KBM-7 (cell line): Measurements from ENCODE around the gene RB1.

Experiments used
- DNase-seq: peaks from one replicate; pipeline ENCODE4 v3.0.0-alpha.2; 2015
- in situ Hi-C: fragments of 300-500 bp; cut with MboI; formaldehyde crosslinking; loops from 2 replicates; pipeline ENCODE4 v1.14.3; 2020; ENCODE audit warnings: low sequenced_read_pairs, low pct_unique_long_range_greater_than_20kb, mixed read lengths

RB1 gene

DNA sequence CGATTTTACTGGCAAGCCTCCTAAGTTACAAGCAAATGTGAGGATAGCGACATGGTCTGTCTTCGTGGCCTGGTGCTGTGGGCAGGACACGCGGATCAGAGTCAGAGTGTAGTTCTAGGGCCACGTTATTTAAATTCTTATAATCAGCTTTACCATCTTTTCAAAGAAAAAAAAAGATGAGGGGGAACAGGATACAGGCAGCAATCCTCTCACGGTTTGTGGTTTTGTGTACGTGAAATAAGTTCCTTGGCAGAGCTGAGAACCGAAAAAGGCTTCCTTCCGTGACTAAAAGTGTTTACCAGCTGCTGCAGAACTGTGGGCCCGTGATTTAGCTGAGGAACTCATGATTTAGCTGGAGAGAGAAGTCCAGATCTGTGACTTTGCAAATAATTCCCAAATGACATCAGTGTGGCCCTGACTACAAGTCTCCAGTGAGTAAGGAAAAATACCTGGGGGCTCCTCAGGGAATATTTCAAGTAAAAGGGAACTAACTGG, 202.1 kb downstream of the RB1 start:
- in situ Hi-C loops: no loop called here
- DNase-seq: peak; percentile 98

DNA sequence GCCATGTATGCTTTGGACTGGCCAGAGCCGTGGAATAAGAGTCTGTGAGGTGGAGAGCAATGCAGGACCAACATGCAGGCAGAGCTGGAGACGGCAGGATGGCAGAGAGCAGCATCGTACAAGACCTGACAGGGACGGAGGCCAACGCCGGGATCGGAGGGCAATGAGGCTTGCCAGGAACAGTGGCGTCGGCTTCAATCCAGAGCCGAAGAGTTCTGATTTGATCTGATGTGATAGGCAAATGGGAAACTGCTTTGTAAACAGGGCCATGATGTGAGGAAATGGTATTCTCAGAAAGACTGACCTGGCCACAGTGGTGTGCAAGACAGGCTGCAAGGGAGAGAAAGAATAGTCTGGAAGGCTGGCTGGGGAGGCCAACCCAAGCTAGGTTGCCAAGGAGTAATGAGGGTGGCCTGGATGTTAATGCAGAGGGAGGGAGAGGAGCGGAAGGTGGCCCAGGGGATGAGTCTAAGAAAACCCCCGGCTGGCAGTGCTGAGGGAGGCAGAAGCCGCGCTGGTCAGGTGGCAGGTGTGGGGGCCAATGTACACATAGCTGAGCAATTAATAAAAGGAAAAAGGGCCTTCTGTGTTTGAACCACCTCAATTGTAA, 202.6 kb downstream of the RB1 start:
- DNase-seq: no peak
- in situ Hi-C loops: no loop called here

DNA sequence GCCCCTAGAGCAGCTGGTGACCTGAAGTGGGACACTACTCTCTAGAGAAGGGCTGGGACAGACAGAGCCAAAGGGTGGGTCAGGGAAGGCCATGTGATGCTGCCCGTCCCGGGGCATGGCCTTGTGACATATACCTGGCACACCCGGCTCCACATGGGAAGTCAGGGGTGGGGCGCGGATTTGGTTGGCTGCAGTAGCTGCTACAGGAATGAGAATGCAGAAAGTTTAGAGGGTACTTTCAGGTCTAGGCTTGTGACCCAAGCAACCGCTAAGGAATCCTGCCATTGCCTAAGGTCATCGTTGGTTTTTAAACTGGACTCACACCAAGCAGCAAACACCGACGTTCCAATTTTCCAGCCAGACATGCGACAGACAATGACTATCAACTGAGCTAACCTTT, 203.5 kb downstream of the RB1 start:
- in situ Hi-C loops: no loop called here
- DNase-seq: no peak

DNA sequence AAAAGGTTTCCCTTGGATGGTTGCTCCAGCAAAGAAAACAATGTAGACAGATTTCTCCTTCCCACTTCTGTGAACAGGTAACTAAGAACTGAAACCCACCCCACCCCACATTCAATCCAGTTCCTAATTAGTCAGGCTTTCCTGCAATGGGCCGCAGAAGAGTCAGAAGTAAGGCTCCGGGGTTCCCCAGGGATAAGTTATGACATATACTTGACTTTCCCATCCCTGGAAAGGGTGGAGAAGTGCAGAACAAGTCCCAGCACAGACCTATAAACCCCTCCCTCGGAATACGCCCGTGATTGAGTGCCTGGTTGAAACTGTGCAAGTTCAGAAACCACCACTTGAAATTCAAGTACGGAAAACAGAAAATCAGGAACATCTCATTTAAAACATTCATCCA, 204.5 kb downstream of the RB1 start:
- in situ Hi-C loops: no loop called here
- DNase-seq: no peak

DNA sequence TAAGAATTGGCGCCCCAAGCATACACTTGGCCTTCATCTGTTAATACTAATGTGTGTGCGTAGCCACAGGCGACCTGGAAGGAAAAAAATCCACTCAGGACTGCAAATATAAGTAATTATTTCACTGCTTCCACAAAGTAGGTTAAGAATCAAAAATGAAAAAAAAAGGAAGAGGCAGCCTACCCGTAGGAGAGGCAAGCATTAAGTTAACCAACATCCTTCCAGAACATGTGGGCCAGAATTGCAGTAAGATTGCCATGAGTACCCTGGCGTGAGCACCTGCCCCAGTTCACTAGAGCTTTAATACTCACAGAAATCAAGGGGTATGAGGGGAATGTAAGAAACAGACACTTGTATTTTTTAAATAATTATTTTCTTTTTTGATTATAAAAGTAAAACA, 207.1 kb downstream of the RB1 start:
- in situ Hi-C loops: no loop called here
- DNase-seq: no peak

DNA sequence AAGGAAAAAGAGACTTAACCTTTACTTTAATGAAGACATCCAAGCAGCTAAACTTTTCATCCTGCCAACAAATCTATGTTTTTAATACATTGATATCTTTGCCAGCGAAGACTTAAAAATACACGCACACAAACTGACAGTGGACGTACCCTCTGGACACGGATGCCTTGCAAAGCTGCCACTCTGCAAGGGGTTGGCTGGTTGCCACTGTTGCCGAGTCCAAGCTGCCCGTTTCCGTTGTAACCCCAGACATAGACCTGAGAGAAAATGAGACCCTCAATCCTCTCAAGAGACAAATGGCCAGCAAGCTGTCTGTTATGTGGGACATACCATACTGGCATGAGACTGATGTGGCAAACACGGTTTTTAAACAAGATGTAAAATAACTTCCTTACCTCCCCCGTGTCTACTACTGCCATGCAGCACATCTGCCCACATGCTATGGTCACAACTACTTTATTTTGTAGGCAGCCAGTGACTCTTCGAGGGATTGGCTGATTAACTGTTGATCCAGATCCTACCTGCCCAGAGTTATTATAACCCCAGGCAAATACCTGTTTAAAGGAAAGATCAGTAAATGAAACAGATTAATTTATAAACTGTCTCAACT, 208.2 kb downstream of the RB1 start:
- in situ Hi-C loops: no loop called here

DNA sequence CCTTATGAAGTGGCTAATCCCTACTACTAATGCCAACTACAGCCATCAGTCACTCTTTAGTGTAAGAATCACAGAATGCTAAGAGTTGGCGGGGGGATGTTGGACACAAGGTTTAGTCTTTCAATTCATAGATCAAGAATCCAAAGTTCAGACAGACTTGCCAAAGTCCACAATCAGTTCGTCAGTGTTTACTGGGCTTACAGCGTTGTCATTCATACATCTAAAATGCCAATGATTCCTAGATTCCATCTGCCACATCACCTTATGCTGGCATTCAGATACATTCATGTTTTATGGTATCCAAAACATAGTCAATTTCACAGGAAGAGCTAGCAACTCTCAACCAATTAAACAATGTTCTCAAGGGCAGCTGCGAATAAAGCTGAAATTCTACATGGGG, 211.2 kb downstream of the RB1 start:
- in situ Hi-C loops: no loop called here

More for the DNA sequence above, 208.2 kb downstream of the RB1 start:
- DNase-seq: no peak

DNA sequence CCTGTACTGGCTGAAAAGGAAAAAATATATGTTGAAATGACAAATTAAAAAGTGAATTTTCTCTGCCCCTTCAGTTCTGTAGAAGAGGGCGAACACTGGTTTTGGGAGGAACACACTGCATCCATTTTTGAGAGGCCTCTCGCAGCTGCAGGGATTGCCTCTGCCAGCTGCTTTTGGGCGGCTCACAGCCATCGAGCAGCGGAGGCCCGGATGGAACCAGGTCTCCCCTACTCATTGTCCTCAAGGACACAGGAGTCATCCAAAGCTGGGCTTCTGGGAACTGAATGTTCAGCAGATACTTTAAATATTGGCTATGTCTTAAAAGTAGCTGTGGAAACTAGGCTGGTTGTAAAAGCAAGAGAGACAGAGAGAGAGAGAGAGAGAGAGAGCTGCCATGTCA, 212.2 kb downstream of the RB1 start:
- no peak for DNase-seq
- in situ Hi-C loops: no loop called here

More for the DNA sequence above, 211.2 kb downstream of the RB1 start:
- DNase-seq: no peak

DNA sequence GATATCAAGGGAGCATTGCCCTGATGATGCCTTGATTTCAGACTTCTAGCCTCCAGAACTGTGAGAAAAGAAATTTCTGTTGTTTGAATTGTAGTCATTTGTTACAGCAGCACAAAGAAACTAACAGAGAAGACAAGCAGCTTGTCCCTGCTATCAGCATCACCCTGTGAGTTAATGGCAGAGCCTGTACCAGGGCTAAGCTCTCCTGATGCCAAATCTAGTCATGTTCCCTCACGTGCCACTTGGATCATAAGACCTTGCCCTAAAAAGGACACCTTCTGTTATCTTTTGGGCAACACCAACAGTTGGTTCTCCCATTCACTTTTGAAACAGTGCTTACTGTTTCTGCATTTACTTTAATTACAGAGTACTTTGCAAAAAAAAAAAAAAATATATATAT, 214.5 kb downstream of the RB1 start:
- in situ Hi-C loops: no loop called here
- no peak for DNase-seq

DNA sequence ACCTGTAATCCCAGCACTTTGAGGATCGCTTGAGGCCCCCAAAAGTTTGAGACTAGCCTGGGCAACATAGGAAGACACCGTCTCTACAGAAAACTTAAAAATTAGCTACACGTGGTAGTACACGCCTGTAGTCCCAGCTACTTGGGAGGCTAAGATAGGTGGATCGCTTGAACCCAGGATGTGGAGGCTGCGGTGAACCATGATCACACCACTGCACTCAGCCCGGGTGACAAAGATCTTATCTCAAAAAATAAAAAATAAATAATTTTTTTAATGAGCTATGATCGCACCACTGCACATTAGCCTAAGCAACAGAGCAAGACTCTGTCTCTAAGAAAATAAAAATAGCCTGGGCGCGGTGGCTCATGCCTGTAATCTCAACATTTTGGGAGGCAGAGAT, 222.7 kb downstream of the RB1 start:
- in situ Hi-C loops: no loop called here
- DNase-seq: no peak

DNA sequence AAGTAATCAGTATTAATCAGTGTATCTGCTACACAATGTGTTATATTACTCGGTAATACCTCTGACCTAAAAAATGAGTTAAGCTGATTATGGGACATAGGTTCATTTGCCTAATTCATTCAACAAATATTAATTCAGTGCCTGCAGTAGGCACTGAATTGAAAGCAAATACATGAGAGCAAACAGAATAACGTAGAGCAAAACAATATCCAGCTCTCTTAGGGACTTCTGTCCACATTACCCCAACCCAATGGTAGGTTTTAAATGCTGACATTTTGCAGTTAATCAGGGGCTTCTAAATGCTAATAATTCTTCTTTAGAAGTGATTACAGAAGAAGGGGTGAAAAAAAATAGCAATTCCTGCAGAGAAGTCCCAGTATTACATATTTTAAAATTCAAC, 224.4 kb downstream of the RB1 start:
- in situ Hi-C loops: no loop called here
- no peak for DNase-seq

DNA sequence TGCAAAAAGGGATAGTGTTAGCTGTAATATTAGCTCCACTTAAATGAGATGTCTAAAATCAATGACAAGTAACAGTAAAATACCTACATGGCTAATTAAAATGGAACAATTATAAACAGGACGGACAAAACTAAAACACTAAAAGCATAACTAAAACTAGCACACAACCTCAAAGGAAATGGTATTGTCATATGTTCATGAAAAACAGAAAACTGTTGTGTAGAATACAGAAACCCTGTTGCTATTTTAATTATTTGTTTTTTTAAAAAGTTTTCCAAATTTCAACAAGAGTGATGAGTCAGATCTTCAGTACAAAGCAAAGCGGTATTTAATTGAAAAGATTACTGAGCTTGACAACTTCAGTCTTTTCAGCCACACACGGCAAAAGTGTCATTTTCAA, 225.2 kb downstream of the RB1 start:
- no peak for DNase-seq
- in situ Hi-C loops: no loop called here

DNA sequence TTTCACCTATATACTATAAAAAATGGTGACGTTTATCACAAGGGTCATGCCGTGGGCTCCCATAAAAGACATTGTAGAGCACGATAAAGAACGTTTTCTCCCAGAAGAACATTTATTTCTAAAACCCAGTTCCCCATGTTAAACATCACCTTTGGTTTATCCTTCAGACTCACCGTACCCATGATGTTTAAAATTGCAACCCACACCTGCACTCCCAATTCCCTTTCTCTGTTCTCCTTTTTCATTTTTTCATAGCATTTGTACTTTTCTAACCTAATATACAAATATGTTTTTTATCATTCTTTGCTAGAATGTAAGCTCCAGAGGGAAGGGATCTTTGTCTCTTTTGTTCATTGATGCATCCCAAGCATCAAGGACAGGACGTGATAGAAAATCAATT, 227.3 kb downstream of the RB1 start:
- no peak for DNase-seq
- in situ Hi-C loops: no loop called here
